Measurements from ENCODE around the gene ARHGAP26.
"Not testable (repeated sequence)": the region's sequence is repeated elsewhere in the genome, so short reads cannot be mapped to it uniquely, and the experiment has no call there.

Gene ARHGAP26

GRCh38 chr5:142972064-142972570 lies 201.9 kb downstream of the ARHGAP26 start:
- in situ Hi-C loops (cut with MboI; ENCODE audit: low sequenced_read_pairs), result no loop called here

- in situ Hi-C loops (cut with MboI; ENCODE audit: low sequenced_read_pairs), result no loop called here
These were observed 203.8 kb downstream of the ARHGAP26 start for GRCh38 chr5:142973932-142974331.

GRCh38 chr5:142974409-142974808 lies 204.2 kb downstream of the ARHGAP26 start:
- in situ Hi-C loops (cut with MboI; ENCODE audit: low sequenced_read_pairs), result no loop called here

GRCh38 chr5:142976861-142977260 lies 206.7 kb downstream of the ARHGAP26 start:
- in situ Hi-C loops (cut with MboI; ENCODE audit: low sequenced_read_pairs), result loop anchor here (25.0 kb wide), 1 partner anchor 1210 kb away; no protein-coding TSS in a partner anchor

GRCh38 chr5:142977363-142978051 lies 207.3 kb downstream of the ARHGAP26 start:
- in situ Hi-C loops (cut with MboI; ENCODE audit: low sequenced_read_pairs), result loop anchor here (25.0 kb wide), 1 partner anchor 1210 kb away; no protein-coding TSS in a partner anchor

GRCh38 chr5:142978252-142978651 lies 208.1 kb downstream of the ARHGAP26 start:
- in situ Hi-C loops (cut with MboI; ENCODE audit: low sequenced_read_pairs), result loop anchor here (25.0 kb wide), 1 partner anchor 1209 kb away; no protein-coding TSS in a partner anchor

GRCh38 chr5:142978726-142979125 lies 208.5 kb downstream of the ARHGAP26 start:
- in situ Hi-C loops (cut with MboI; ENCODE audit: low sequenced_read_pairs), result loop anchor here (25.0 kb wide), 1 partner anchor 1209 kb away; no protein-coding TSS in a partner anchor

GRCh38 chr5:142979636-142980035 lies 209.5 kb downstream of the ARHGAP26 start:
- in situ Hi-C loops (cut with MboI; ENCODE audit: low sequenced_read_pairs), result loop anchor here (25.0 kb wide), 1 partner anchor 1208 kb away; no protein-coding TSS in a partner anchor

GRCh38 chr5:142981475-142981874 lies 211.3 kb downstream of the ARHGAP26 start:
- in situ Hi-C loops (cut with MboI; ENCODE audit: low sequenced_read_pairs), result loop anchor here (25.0 kb wide), 1 partner anchor 1206 kb away; no protein-coding TSS in a partner anchor

GRCh38 chr5:142981886-142982820 lies 212.0 kb downstream of the ARHGAP26 start:
- in situ Hi-C loops (cut with MboI; ENCODE audit: low sequenced_read_pairs), result loop anchor here (25.0 kb wide), 1 partner anchor 1205 kb away; no protein-coding TSS in a partner anchor

GRCh38 chr5:142982821-142983200 lies 212.6 kb downstream of the ARHGAP26 start:
- in situ Hi-C loops (cut with MboI; ENCODE audit: low sequenced_read_pairs), result loop anchor here (25.0 kb wide), 1 partner anchor 1204 kb away; no protein-coding TSS in a partner anchor

GRCh38 chr5:142984011-142984410 lies 213.8 kb downstream of the ARHGAP26 start:
- in situ Hi-C loops (cut with MboI; ENCODE audit: low sequenced_read_pairs), result loop anchor here (25.0 kb wide), 1 partner anchor 1203 kb away; no protein-coding TSS in a partner anchor

GRCh38 chr5:142984525-142984924 lies 214.3 kb downstream of the ARHGAP26 start:
- in situ Hi-C loops (cut with MboI; ENCODE audit: low sequenced_read_pairs), result loop anchor here (25.0 kb wide), 1 partner anchor 1203 kb away; no protein-coding TSS in a partner anchor

GRCh38 chr5:142989270-142989669 lies 219.1 kb downstream of the ARHGAP26 start:
- in situ Hi-C loops (cut with MboI; ENCODE audit: low sequenced_read_pairs), result loop anchor here (25.0 kb wide), 1 partner anchor 1198 kb away; no protein-coding TSS in a partner anchor

- in situ Hi-C loops (cut with MboI; ENCODE audit: low sequenced_read_pairs), result loop anchor here (25.0 kb wide), 1 partner anchor 1197 kb away; no protein-coding TSS in a partner anchor
These were observed 219.9 kb downstream of the ARHGAP26 start for GRCh38 chr5:142990073-142990472.

GRCh38 chr5:142994218-142994617 lies 224.0 kb downstream of the ARHGAP26 start:
- in situ Hi-C loops (cut with MboI; ENCODE audit: low sequenced_read_pairs), result loop anchor here (25.0 kb wide), 1 partner anchor 1193 kb away; no protein-coding TSS in a partner anchor

GRCh38 chr5:142995621-142996020 lies 225.4 kb downstream of the ARHGAP26 start:
- in situ Hi-C loops (cut with MboI; ENCODE audit: low sequenced_read_pairs), result loop anchor here (25.0 kb wide), 1 partner anchor 1192 kb away; no protein-coding TSS in a partner anchor

GRCh38 chr5:142997591-142997990 lies 227.4 kb downstream of the ARHGAP26 start:
- in situ Hi-C loops (cut with MboI; ENCODE audit: low sequenced_read_pairs), result loop anchor here (25.0 kb wide), 1 partner anchor 1190 kb away; no protein-coding TSS in a partner anchor

GRCh38 chr5:142998316-142999020 lies 228.3 kb downstream of the ARHGAP26 start:
- in situ Hi-C loops (cut with MboI; ENCODE audit: low sequenced_read_pairs), result loop anchor here (25.0 kb wide), 1 partner anchor 1189 kb away; no protein-coding TSS in a partner anchor

- in situ Hi-C loops (cut with MboI; ENCODE audit: low sequenced_read_pairs), result not testable (repeated sequence)
These were observed 230.4 kb downstream of the ARHGAP26 start for GRCh38 chr5:143000551-143000950.
